Measurements from ENCODE around the gene IQGAP3.

IQGAP3 gene

DNA sequence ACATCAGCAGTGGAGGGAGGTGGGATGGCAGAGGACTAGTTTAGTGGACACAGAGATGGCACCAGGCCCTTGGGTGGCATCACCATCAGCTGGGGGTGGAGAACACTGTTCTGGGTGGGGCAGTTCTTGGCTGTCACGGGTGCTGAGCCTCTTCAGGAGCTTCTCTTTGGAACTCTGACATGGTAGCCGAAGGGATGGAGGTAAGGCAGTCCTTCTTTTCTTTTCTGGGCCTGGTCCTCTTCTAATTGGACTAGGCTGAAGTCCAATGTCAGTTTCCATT is 63.5 kb downstream of the IQGAP3 start:
- TF ChIP-seq, protein P1, sequence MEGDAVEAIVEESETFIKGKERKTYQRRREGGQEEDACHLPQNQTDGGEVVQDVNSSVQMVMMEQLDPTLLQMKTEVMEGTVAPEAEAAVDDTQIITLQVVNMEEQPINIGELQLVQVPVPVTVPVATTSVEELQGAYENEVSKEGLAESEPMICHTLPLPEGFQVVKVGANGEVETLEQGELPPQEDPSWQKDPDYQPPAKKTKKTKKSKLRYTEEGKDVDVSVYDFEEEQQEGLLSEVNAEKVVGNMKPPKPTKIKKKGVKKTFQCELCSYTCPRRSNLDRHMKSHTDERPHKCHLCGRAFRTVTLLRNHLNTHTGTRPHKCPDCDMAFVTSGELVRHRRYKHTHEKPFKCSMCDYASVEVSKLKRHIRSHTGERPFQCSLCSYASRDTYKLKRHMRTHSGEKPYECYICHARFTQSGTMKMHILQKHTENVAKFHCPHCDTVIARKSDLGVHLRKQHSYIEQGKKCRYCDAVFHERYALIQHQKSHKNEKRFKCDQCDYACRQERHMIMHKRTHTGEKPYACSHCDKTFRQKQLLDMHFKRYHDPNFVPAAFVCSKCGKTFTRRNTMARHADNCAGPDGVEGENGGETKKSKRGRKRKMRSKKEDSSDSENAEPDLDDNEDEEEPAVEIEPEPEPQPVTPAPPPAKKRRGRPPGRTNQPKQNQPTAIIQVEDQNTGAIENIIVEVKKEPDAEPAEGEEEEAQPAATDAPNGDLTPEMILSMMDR (IDR thresholded peaks at IDR 0.05; ENCODE audit: low read depth, low read length), result no peak
- no peak for DNase-seq (ENCODE audit: extremely low read depth, low read depth)

DNA sequence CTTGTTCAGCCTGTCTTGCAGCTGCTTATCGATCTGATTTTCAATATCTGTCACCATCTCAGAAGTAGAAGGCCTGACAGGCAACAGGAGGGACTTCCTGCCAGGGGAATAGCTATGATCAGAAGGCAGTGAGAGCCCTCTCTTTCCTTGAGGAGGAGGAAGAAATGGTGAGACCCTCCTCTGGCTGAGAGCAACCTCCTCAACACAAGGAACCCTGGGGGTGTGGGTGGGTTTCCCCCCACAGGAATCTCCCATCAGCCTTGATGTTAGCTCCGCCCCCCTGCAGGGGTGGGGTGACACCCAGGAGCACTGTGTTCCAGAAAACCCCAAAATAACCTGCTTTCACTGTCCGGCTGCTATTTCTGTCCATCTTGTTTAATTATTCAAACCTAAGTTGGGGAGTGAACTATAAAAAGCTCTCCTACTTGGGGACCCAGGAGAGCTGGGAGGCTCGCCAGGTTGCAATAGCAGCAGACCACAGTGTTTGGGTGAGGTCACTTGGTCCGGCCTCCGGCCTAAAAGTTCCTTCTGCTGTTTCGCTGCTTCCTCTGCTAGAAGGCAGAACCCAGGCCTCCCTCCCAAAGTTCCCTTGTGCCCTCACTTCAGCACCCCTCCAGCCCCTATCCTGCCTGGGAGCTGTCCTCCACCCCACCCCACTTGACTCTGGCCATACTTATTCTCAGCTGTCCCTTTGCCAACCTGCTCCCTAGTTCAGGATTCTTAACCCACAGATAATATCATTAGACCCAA is 64.0 kb downstream of the IQGAP3 start:
- DNase-seq (ENCODE audit: extremely low read depth, low read depth), result peak; percentile 49
- TF ChIP-seq, protein P1 (IDR thresholded peaks at IDR 0.05; ENCODE audit: low read depth, low read length), result no peak

DNA sequence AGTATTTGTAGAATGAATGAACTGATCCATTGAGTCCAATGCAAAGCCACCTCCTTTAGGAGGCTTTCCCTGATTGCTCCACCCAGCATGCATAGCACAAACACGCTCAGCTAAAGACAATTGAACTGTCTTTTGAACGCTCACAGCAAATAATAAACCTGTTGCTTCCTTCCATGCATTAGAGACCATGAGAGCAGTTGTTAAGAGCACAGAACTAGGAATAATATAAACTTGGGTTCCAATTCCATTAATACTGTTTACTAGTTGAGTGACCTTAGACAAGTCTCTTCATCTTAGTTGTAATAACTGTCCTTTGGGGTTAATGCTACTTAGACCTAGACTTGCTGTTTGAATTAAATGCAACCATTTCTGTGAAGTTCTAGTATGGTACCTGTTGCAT is 65.9 kb downstream of the IQGAP3 start:
- DNase-seq (ENCODE audit: extremely low read depth, low read depth), result no peak
- TF ChIP-seq, protein P1 (IDR thresholded peaks at IDR 0.05; ENCODE audit: low read depth, low read length), result no peak

GRCh38 chr1:156505679-156506298 is 66.6 kb downstream of the IQGAP3 start:
- TF ChIP-seq, protein P1 (IDR thresholded peaks at IDR 0.05; ENCODE audit: low read depth, low read length), result no peak
- DNase-seq (ENCODE audit: extremely low read depth, low read depth), result no peak

DNA sequence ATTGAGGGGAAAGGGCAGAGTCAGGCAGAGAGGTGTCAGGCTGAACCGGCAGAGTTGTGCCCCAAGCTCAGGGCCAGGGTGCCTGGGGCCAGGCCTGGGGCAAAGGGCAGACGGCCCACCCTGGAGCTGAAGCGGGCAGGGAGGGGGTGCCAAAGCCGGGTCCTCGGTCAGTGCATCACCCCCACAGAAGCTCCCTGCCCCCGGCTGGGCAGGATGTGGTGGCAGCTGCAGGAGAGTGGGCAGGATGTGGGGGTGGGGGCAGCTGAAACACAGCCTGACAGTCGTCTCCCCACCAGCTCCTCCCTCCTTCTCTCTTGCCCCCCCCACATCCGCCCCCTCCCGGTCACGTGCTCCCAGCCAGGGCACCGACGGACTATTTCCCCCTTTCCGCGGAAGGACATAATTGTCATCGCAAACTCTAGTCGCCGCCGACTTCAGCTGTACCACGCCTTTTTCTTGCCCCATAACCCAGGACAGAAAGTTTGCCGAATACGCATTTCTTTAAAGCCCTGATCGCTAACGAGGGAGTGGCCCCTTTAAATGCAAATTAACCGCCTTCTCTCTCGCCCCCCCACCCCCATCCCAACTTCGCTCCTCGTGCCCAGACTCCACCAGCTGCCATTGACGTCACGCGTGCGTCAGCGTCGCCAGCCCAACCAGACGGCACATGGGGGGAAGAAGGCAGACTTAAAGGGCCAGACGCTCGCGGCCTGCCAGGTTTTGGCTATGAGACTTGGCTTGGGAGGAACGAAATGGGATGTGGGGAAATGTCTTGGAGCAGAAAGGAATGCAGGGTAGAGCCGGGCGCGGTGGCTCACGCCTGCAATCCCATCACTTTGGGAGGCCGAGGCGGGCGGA is 67.3 kb downstream of the IQGAP3 start:
- TF ChIP-seq, protein P1 (IDR thresholded peaks at IDR 0.05; ENCODE audit: low read depth, low read length), result no peak
- peak; percentile 99 for DNase-seq (ENCODE audit: extremely low read depth, low read depth)

DNA sequence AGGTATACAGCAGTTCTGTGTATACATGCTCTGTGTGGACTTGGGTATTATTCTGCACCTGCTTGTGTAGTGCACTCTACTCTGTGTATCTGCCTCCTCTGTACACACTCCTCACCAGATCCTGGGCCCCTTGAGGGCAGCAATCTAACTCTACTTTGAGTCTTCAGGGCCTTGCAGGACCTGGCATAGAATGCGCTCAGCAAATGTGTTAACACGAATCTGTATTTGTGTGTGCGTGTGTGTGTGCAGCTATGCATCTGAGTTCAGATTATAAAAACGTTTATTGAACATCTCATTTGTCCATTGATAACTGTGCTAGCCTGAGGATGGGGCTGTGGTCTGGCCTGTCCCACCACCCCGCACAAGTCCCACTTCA is 67.9 kb downstream of the IQGAP3 start:
- TF ChIP-seq, protein P1 (IDR thresholded peaks at IDR 0.05; ENCODE audit: low read depth, low read length), result no peak
- no peak for DNase-seq (ENCODE audit: extremely low read depth, low read depth)

Data from AG09319 (cell line).